IMR-90 (cell line): ENCODE data around the gene FGD5. TPM values are rescaled to one million over a fixed set of nuclear protein-coding genes. Genes with fewer than 3 reads are reported as not detected.

Source experiments
- ATAC-seq: fragments of 200-7000 bp; cut with Tn5 transposase; 2 replicates; pipeline ENCODE4 v1.9.1; 2020; ENCODE audit warnings: low read depth, mild to moderate bottlenecking, moderate library complexity
- BruUV-seq: library from RNA; stranded (reverse); fragments of 400-500 nt; replicated peaks from 2 replicates; lab custom pipeline; 2021; lab: Mats Ljungman, UMichigan
- CTCF ChIA-PET: fragments of 300-600 bp; formaldehyde crosslinking; extraction: SDS; loops from one replicate; lab custom pipeline; 2021; ENCODE audit warnings: antibody characterized with exemption; lab: Yijun Ruan, JAX
- POLR2A ChIA-PET: fragments of 300-600 bp; sonication (Branson Sonifier 250); formaldehyde crosslinking; loops from one replicate; lab custom pipeline; 2022; ENCODE audit warnings: antibody characterized with exemption; ENCODE audit not compliant: unreplicated experiment; lab: Charles Lee
- DNase-seq: peaks from one replicate; pipeline ENCODE4 v3.0.0; 2013
- H2AFZ ChIP-seq: replicated peaks from 2 replicates; pipeline ENCODE3; 2013; ENCODE audit warnings: low read length, mild to moderate bottlenecking; ENCODE audit not compliant: poor library complexity
- H2AK5ac ChIP-seq: 2 replicates; pipeline ENCODE4 v1.6.1; 2013; ENCODE audit warnings: low read depth, low read length, inconsistent platforms
- H2AK9ac ChIP-seq: replicated peaks from 2 replicates; pipeline ENCODE3; 2013; ENCODE audit warnings: mild to moderate bottlenecking, low read depth, low read length, moderate library complexity; ENCODE audit not compliant: poor library complexity
- H2BK120ac ChIP-seq: 2 replicates; pipeline ENCODE4 v1.6.1; 2013; ENCODE audit warnings: low read depth, low read length, inconsistent platforms
- H2BK15ac ChIP-seq: 3 replicates; pipeline ENCODE4 v1.6.1; 2013; ENCODE audit warnings: low read depth, low read length, inconsistent platforms
- H2BK20ac ChIP-seq: 2 replicates; pipeline ENCODE4 v1.6.1; 2013; ENCODE audit warnings: low read depth, mild to moderate bottlenecking, inconsistent platforms, low read length, moderate library complexity
- H2BK5ac ChIP-seq: 2 replicates; pipeline ENCODE4 v1.6.1; 2013; ENCODE audit warnings: mild to moderate bottlenecking, low read depth, low read length, inconsistent platforms; ENCODE audit not compliant: poor library complexity, severe bottlenecking
- H3K14ac ChIP-seq: replicated peaks from 2 replicates; pipeline ENCODE4 v1.6.1; 2013; ENCODE audit warnings: low read depth, low read length, inconsistent platforms
- H3K18ac ChIP-seq: 2 replicates; pipeline ENCODE4 v1.6.1; 2013; ENCODE audit warnings: low read depth, low read length, control low read depth
- H3K23ac ChIP-seq: 2 replicates; pipeline ENCODE4 v1.6.1; 2013; ENCODE audit warnings: low read depth, low read length, inconsistent platforms
- H3K27ac ChIP-seq: 2 replicates; pipeline ENCODE4 v1.5.1; 2013; ENCODE audit warnings: mild to moderate bottlenecking, control low read depth, low read length; ENCODE audit not compliant: insufficient read depth
- H3K27me3 ChIP-seq: 2 replicates; pipeline ENCODE4 v1.6.1; 2013; ENCODE audit warnings: low read length; ENCODE audit not compliant: control insufficient read depth, insufficient read depth
- H3K36me3 ChIP-seq: 2 replicates; pipeline ENCODE4 v1.6.1; 2013; ENCODE audit warnings: low read length, mixed read lengths; ENCODE audit not compliant: control insufficient read depth, insufficient read depth
- H3K4ac ChIP-seq: 2 replicates; pipeline ENCODE4 v1.6.1; 2013; ENCODE audit warnings: low read depth, low read length, inconsistent platforms
- H3K4me1 ChIP-seq: 2 replicates; pipeline ENCODE4 v1.6.1; 2013; ENCODE audit warnings: low read length, mixed read lengths; ENCODE audit not compliant: control insufficient read depth, insufficient read depth
- H3K4me2 ChIP-seq: 2 replicates; pipeline ENCODE4 v1.6.1; 2013; ENCODE audit warnings: low read depth, mild to moderate bottlenecking, control low read depth, low read length, moderate library complexity
- H3K4me3 ChIP-seq: 2 replicates; pipeline ENCODE4 v1.5.1; 2013; ENCODE audit warnings: low read depth, mild to moderate bottlenecking, control low read depth, low read length, moderate library complexity; ENCODE audit not compliant: insufficient read depth
- H3K56ac ChIP-seq: 2 replicates; pipeline ENCODE4 v1.6.1; 2013; ENCODE audit warnings: low read length, inconsistent platforms; ENCODE audit not compliant: insufficient read depth; ENCODE audit errors: extremely low read depth
- H3K79me1 ChIP-seq, 2 experiments: 2 replicates each; pipeline ENCODE4 v1.6.1; 2013; ENCODE audit warnings: low read length in 2 of 2, inconsistent platforms in 1 of 2, low read depth in 1 of 2
- H3K9ac ChIP-seq: 2 replicates; pipeline ENCODE4 v1.6.1; 2013; ENCODE audit warnings: low read depth, low read length, control low read depth
- H3K9me1 ChIP-seq: 2 replicates; pipeline ENCODE4 v1.6.1; 2013; ENCODE audit warnings: low read length, inconsistent platforms; ENCODE audit not compliant: insufficient read depth
- H3K9me3 ChIP-seq: 2 replicates; pipeline ENCODE4 v1.6.1; 2013; ENCODE audit warnings: low read length; ENCODE audit not compliant: control insufficient read depth, insufficient read depth
- H4K20me1 ChIP-seq: 2 replicates; pipeline ENCODE4 v1.6.1; 2013; ENCODE audit warnings: low read length, inconsistent platforms; ENCODE audit not compliant: insufficient read depth
- H4K5ac ChIP-seq: 2 replicates; pipeline ENCODE4 v1.6.1; 2013; ENCODE audit warnings: mild to moderate bottlenecking, low read depth, low read length, control low read depth
- H4K8ac ChIP-seq, 2 experiments: 2 replicates each; pipeline ENCODE4 v1.6.1; 2013; ENCODE audit warnings: low read depth in 2 of 2, low read length in 2 of 2, control low read depth in 1 of 2, inconsistent platforms in 1 of 2
- H4K91ac ChIP-seq: 2 replicates; pipeline ENCODE4 v1.6.1; 2013; ENCODE audit warnings: low read depth, low read length, inconsistent platforms; ENCODE audit not compliant: insufficient read depth
- CEBPB ChIP-seq: IDR thresholded peaks from 2 replicates; pipeline ENCODE4 v1.6.1; 2012; ENCODE audit warnings: low read depth, low read length, improper control_type of control experiment
- CHD1 ChIP-seq: IDR thresholded peaks from 2 replicates; pipeline ENCODE4 v1.6.1; 2012; ENCODE audit warnings: low read depth, low read length, improper control_type of control experiment
- FOS ChIP-seq: fragments of 150-350 bp; IDR thresholded peaks from 2 replicates; pipeline ENCODE4 v1.6.1; 2016; ENCODE audit warnings: low read depth, low read length
- MAFK ChIP-seq: IDR thresholded peaks from 2 replicates; pipeline ENCODE4 v1.6.1; 2012; ENCODE audit warnings: low read depth, low read length, improper control_type of control experiment
- MAZ ChIP-seq: IDR thresholded peaks from 2 replicates; pipeline ENCODE4 v1.6.1; 2012; ENCODE audit warnings: low read depth, mild to moderate bottlenecking, low read length, improper control_type of control experiment, moderate library complexity, borderline replicate concordance
- MXI1 ChIP-seq: IDR thresholded peaks from 2 replicates; pipeline ENCODE4 v1.6.1; 2012; ENCODE audit warnings: low read depth, mild to moderate bottlenecking, low read length, moderate library complexity, borderline replicate concordance
- NFE2L2 ChIP-seq: fragments of 150-350 bp; IDR thresholded peaks from 2 replicates; pipeline ENCODE4 v1.6.1; 2016; ENCODE audit warnings: low read depth, mild to moderate bottlenecking, low read length
- RAD21 ChIP-seq: IDR thresholded peaks from 2 replicates; pipeline ENCODE4 v1.6.1; 2012; ENCODE audit warnings: low read length, improper control_type of control experiment
- RCOR1 ChIP-seq: IDR thresholded peaks from 2 replicates; pipeline ENCODE4 v1.6.1; 2012; ENCODE audit warnings: mild to moderate bottlenecking, low read length, improper control_type of control experiment; ENCODE audit not compliant: insufficient replicate concordance
- SMC3 ChIP-seq: fragments of 150-350 bp; IDR thresholded peaks from 2 replicates; pipeline ENCODE4 v1.6.1; 2016; ENCODE audit warnings: low read depth, mild to moderate bottlenecking, antibody characterized with exemption, low read length, moderate library complexity
- WGBS, 2 experiments: methylation state at CpG; one replicate each; pipeline versions ENCODE4 v1.1.5 to v1.1.7; 2013; ENCODE audit warnings: missing lambda C conversion rate in 2 of 2; ENCODE audit not compliant: insufficient read length in 1 of 2; ENCODE audit errors: extremely low coverage in 2 of 2; 5-methylcytosine and 5-hydroxymethylcytosine counted together
- dilution Hi-C: fragments of 300-500 bp; cut with HindIII; formaldehyde crosslinking; loops from one replicate; pipeline ENCODE4 v1.14.3; 2018; ENCODE audit warnings: low sequenced_read_pairs; ENCODE audit not compliant: unreplicated experiment
- in situ Hi-C: fragments of 300-500 bp; cut with MboI; formaldehyde crosslinking; loops from 3 replicates; pipeline ENCODE4 v1.14.3; 2019; ENCODE audit warnings: low sequenced_read_pairs, inconsistent platforms, mixed read lengths
- intact Hi-C: fragments of 100-400 bp; cut with micrococcal nuclease; formaldehyde crosslinking; loops from 2 replicates; pipeline ENCODE4 v1.10.0; 2022
- polyA plus RNA-seq, 3 experiments: library from polyadenylated mRNA; depleted of rRNA; stranded (reverse); fragments of >200 nt; gene quantifications; 2 replicates each; pipeline ENCODE4 v1.2.3, GENCODE V29; 2012; ENCODE audit warnings: low replicate concordance in 1 of 3
- total RNA-seq: library from RNA; depleted of rRNA; stranded (reverse); fragments of >200 nt; gene quantifications from 2 replicates; pipeline ENCODE4 v1.2.3, GENCODE V29; 2012
- TF ChIP-seq, protein P1 (sequence below): fragments of 150-350 bp; IDR thresholded peaks from 2 replicates; pipeline ENCODE4 v1.6.1; 2016; ENCODE audit warnings: low read depth, mild to moderate bottlenecking, low read length, moderate library complexity, borderline replicate concordance
- TF ChIP-seq, protein P2 (sequence below): fragments of 150-350 bp; IDR thresholded peaks from 2 replicates; pipeline ENCODE4 v1.6.1; 2017; ENCODE audit warnings: mild to moderate bottlenecking, antibody characterized with exemption, low read length, low read depth

Gene FGD5
- total and polyA plus RNA-seq, 2 of the 4 experiments (the other 2 are of a cell fraction), result not detected

DNA sequence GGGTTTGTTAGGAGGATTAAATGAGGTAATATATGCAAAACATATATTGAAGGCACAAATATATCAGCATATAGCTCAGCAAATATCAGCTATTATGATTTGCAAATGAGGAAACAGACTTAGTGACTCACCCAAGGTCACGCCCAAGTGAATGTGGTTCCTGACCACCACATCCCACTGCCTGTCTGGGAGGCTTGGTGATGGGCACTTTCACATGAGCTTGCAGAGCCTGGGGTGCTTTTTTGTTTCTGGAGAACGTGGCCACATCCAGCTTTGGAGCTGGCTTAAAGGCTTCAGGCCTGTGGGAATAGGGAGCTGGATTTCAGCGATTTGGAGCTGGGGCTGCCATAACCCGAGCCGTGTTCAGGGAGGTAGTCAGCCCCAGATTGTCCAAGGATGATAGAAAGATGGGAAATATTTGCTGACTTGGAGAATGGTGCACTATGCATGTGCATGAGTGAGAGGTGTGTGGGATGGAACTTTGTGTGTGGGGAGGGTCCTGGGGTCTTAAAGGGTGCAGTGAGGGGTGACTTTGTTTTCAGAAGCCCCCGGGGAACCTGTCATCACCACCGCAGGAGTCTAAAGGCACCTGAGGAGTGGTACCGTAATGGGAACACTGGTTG is 12.0 kb upstream of the FGD5 start:
- Histone ChIP-seq H4K8ac (no peak overlapping the region), H3K27me3 (peaks cover 42% of the 10 kb centered on the region), H2BK20ac (no peak overlapping the region), H3K14ac (no peak overlapping the region), H4K20me1 (no peaks in the 10 kb centered on the region), H3K79me1 (no peaks in the 10 kb centered on the region), H3K9me1 (no peaks in the 10 kb centered on the region), H3K56ac (no peak overlapping the region), H3K4me3 (no peak overlapping the region), H3K4me1 (no peaks in the 10 kb centered on the region), H2AK9ac (no peak overlapping the region), H3K18ac (no peak overlapping the region), H3K36me3 (no peaks in the 10 kb centered on the region), H4K91ac (no peak overlapping the region), H2BK15ac (no peak overlapping the region), H4K5ac (no peak overlapping the region), H2BK120ac (no peak overlapping the region), H3K23ac (no peak overlapping the region), H3K4ac (no peak overlapping the region), H3K9me3 (no peaks in the 10 kb centered on the region), H2AK5ac (no peak overlapping the region), H3K4me2 (no peak overlapping the region), H2AFZ (no peak overlapping the region), H2BK5ac (no peak overlapping the region), H3K9ac (no peak overlapping the region), H3K27ac (no peak overlapping the region)
- ATAC-seq, result no peak
- dilution Hi-C loops, result no loop called here
- BruUV-seq, result no TSS peak
- intact Hi-C loops, result no loop called here
- CTCF ChIA-PET, result no interaction called here
- in situ Hi-C loops, result no loop called here
- TF ChIP-seq RAD21 (no peak), FOS (no peak), CEBPB (no peak), NFE2L2 (no peak), MAFK (no peak), SMC3 (no peak), MAZ (no peak), MXI1 (no peak), RCOR1 (no peak), CHD1 (no peak)
- TF ChIP-seq, protein P1, sequence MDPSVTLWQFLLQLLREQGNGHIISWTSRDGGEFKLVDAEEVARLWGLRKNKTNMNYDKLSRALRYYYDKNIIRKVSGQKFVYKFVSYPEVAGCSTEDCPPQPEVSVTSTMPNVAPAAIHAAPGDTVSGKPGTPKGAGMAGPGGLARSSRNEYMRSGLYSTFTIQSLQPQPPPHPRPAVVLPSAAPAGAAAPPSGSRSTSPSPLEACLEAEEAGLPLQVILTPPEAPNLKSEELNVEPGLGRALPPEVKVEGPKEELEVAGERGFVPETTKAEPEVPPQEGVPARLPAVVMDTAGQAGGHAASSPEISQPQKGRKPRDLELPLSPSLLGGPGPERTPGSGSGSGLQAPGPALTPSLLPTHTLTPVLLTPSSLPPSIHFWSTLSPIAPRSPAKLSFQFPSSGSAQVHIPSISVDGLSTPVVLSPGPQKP, result no peak
- TF ChIP-seq, protein P2, sequence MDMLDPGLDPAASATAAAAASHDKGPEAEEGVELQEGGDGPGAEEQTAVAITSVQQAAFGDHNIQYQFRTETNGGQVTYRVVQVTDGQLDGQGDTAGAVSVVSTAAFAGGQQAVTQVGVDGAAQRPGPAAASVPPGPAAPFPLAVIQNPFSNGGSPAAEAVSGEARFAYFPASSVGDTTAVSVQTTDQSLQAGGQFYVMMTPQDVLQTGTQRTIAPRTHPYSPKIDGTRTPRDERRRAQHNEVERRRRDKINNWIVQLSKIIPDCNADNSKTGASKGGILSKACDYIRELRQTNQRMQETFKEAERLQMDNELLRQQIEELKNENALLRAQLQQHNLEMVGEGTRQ, result no peak
- 36% methylated on average over 3 of the region's 8 CpGs; no CpG with 5 or more reads in 1 of the 2 experiments for WGBS, 2 experiments
- POLR2A ChIA-PET, result no interaction called here
- peak; percentile 4 for DNase-seq
